Vagina (tissue), 2 donors: ENCODE data around the gene INTS3.
"Not testable (repeated sequence)": the region's sequence is repeated elsewhere in the genome, so short reads cannot be mapped to it uniquely, and the experiment has no call there.

ENCODE experiments used
- CTCF ChIP-seq, 3 experiments: fragments of 450-650 bp in 2 of 3; fragments of 200-600 bp in 1 of 3; sonication (generic) in 1 of 3; IDR thresholded peaks; one replicate each; pipeline ENCODE4 v1.5.1; 2017 to 2019; ENCODE audit warnings: antibody characterized with exemption in 3 of 3, mild to moderate bottlenecking in 2 of 3, moderate library complexity in 2 of 3
- POLR2A ChIP-seq, 2 donors: fragments of 450-650 bp; IDR thresholded peaks; one replicate each; pipeline ENCODE4 v1.6.1; 2017; ENCODE audit warnings: antibody characterized with exemption in 2 of 2, mild to moderate bottlenecking in 2 of 2, moderate library complexity in 2 of 2

DNA sequence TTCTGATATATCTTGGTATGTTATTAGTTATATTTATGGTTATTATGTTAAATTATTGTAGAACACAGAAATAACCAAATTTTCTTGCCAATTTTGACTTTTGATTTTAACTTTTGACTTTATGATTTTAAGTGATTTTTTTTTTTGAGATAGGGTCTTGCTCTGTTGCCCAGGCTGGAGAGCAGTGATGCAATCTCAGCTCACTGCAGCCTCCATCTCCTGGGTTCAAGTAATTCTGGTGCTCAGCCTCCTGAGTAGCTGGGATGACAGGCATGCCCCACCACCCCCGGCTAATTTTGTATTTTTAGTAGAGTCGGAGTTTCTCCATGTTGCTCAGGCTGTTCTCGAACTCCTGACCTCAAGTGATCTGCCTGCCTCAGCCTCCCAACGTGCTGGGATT lies 3.2 kb upstream of the INTS3 start:
- not testable (repeated sequence) for TF ChIP-seq CTCF, POLR2A (IDR thresholded peaks at IDR 0.05)
